OCI-LY7 (cell line): ENCODE results near the gene PPP1R26. TPM values are rescaled to one million over a fixed set of nuclear protein-coding genes. Genes with fewer than 3 reads are reported as not detected.

Source experiments
- BruUV-seq: library from RNA; stranded (reverse); fragments of 400-500 nt; replicated peaks from 2 replicates; lab custom pipeline; 2021; lab: Mats Ljungman, UMichigan
- CTCF ChIA-PET: fragments of 300-600 bp; sonication (Branson Sonifier 250); formaldehyde crosslinking; loops from one replicate; lab custom pipeline; 2022; ENCODE audit warnings: antibody characterized with exemption; ENCODE audit not compliant: unreplicated experiment; lab: Charles Lee
- POLR2A ChIA-PET: fragments of 300-600 bp; sonication (Branson Sonifier 250); formaldehyde crosslinking; loops from one replicate; lab custom pipeline; 2022; ENCODE audit warnings: antibody characterized with exemption; lab: Charles Lee
- DNase-seq: peaks from one replicate; pipeline ENCODE4 v3.0.0-alpha.2; 2015; ENCODE audit warnings: low spot score
- H2AFZ ChIP-seq: fragments of 200-600 bp; sonication (generic), shearing (Covaris generic); 2 replicates; pipeline ENCODE4 v1.6.1; 2014; ENCODE audit warnings: mild to moderate bottlenecking, antibody characterized with exemption, low read length, moderate library complexity
- H3K27ac ChIP-seq: fragments of 200-600 bp; sonication (generic); 2 replicates; pipeline ENCODE4 v1.5.1; 2014; ENCODE audit warnings: mixed run types, low read depth, mild to moderate bottlenecking, moderate library complexity, low read length, inconsistent platforms; ENCODE audit not compliant: poor library complexity, severe bottlenecking
- H3K36me3 ChIP-seq: fragments of 200-600 bp; sonication (generic); 2 replicates; pipeline ENCODE4 v1.6.1; 2014; ENCODE audit warnings: mild to moderate bottlenecking, antibody characterized with exemption, low read length, moderate library complexity, mixed read lengths; ENCODE audit not compliant: insufficient read depth
- H3K4me1 ChIP-seq: fragments of 200-600 bp; sonication (generic); 2 replicates; pipeline ENCODE4 v1.5.1; 2014; ENCODE audit warnings: mild to moderate bottlenecking, low read length; ENCODE audit not compliant: insufficient read depth, poor library complexity, severe bottlenecking
- H3K4me2 ChIP-seq: fragments of 200-600 bp; sonication (generic); 2 replicates; pipeline ENCODE4 v1.6.1; 2014; ENCODE audit warnings: mild to moderate bottlenecking, low read length
- H3K4me3 ChIP-seq: fragments of 200-600 bp; sonication (generic); 2 replicates; pipeline ENCODE4 v1.5.1; 2014; ENCODE audit warnings: mild to moderate bottlenecking, low read depth, low read length; ENCODE audit not compliant: poor library complexity, severe bottlenecking
- H3K79me2 ChIP-seq: fragments of 200-600 bp; sonication (generic); 2 replicates; pipeline ENCODE4 v1.6.1; 2016; ENCODE audit warnings: low read depth, mild to moderate bottlenecking, low read length, moderate library complexity, mixed read lengths; ENCODE audit not compliant: insufficient read depth
- H3K9me2 ChIP-seq: fragments of 200-600 bp; sonication (generic); 2 replicates; pipeline ENCODE4 v1.6.1; 2016; ENCODE audit warnings: mild to moderate bottlenecking, low read length, mixed read lengths; ENCODE audit not compliant: insufficient read depth
- H3K9me3 ChIP-seq: fragments of 200-600 bp; sonication (generic); 2 replicates; pipeline ENCODE4 v1.6.1; 2014; ENCODE audit warnings: mild to moderate bottlenecking, mixed run types, low read length, mixed read lengths
- H4K20me1 ChIP-seq: fragments of 200-600 bp; sonication (generic); 2 replicates; pipeline ENCODE4 v1.6.1; 2014; ENCODE audit warnings: mild to moderate bottlenecking, antibody characterized with exemption, low read length, moderate library complexity, mixed read lengths; ENCODE audit not compliant: insufficient read depth
- CTCF ChIP-seq: fragments of 200-600 bp; sonication (generic); conservative IDR thresholded peaks from 2 replicates; pipeline ENCODE4 v1.5.1; 2014; ENCODE audit warnings: mild to moderate bottlenecking, antibody characterized with exemption, low read length, moderate library complexity, mixed read lengths
- EZH2phosphoT487 ChIP-seq: fragments of 200-600 bp; sonication (generic); IDR thresholded peaks from 2 replicates; pipeline ENCODE4 v1.6.1; 2018; ENCODE audit warnings: low read depth, borderline replicate concordance, mild to moderate bottlenecking, mixed run types, antibody characterized with exemption, low read length, moderate library complexity, mixed read lengths
- intact Hi-C: fragments of 100-400 bp; cut with micrococcal nuclease; formaldehyde crosslinking; loops from one replicate; pipeline ENCODE4 v1.10.0; 2022; ENCODE audit not compliant: unreplicated experiment
- total RNA-seq, 2 experiments: library from RNA; depleted of rRNA in 1 of 2; stranded (reverse); fragments of >200 nt in 1 of 2; shearing (Covaris generic) in 1 of 2; gene quantifications; 2 replicates each; pipeline ENCODE4 v1.2.3, GENCODE V29; 2014 to 2022

Gene PPP1R26
- total RNA-seq, 2 experiments from 2014 or later: 0.21 to 1.5 TPM

GRCh38 chr9:135494791-135495559 lies 15.4 kb downstream of the PPP1R26 start:
- BruUV-seq: no TSS peak
- CTCF ChIA-PET: no interaction called here

GRCh38 chr9:135498381-135499126 lies 19.0 kb downstream of the PPP1R26 start:
- BruUV-seq: no TSS peak
- POLR2A ChIA-PET: no interaction called here
- Histone ChIP-seq H3K9me2 (no peaks in the 10 kb centered on the region), H3K4me3 (peak overlapping the region; percentile 89), H3K27ac (no peak overlapping the region), H3K4me2 (no peak overlapping the region), H4K20me1 (no peaks in the 10 kb centered on the region), H3K79me2 (peaks cover 16% of the 10 kb centered on the region; the same call in 1 of the 2 replicates), H3K9me3 (no peaks in the 10 kb centered on the region), H2AFZ (0 out of 2 replicates have a peak overlapping the region, but pooled peaks have one; percentile 99), H3K36me3 (peaks cover 20% of the 10 kb centered on the region; the same call in 1 of the 2 replicates), H3K4me1 (peaks cover 18% of the 10 kb centered on the region)
- CTCF ChIA-PET: no interaction called here
- intact Hi-C loops: no loop called here
- no peak for DNase-seq
- TF ChIP-seq EZH2phosphoT487 (no peak), CTCF (no peak)

More at GRCh38 chr9:135494791-135495559, 15.4 kb downstream of the PPP1R26 start:
- no peaks in the 10 kb centered on the region for H3K9me2 ChIP-seq
- no peak overlapping the region for H3K4me2 ChIP-seq
- no peak for DNase-seq
- intact Hi-C loops: no loop called here
- H3K9me3 ChIP-seq: no peaks in the 10 kb centered on the region
- no peak overlapping the region for H3K4me3 ChIP-seq
- H3K4me1 ChIP-seq: peaks cover 8% of the 10 kb centered on the region
- no peak for TF ChIP-seq EZH2phosphoT487
- TF ChIP-seq CTCF: no peak
- H3K79me2 ChIP-seq: no peaks in the 10 kb centered on the region
- H4K20me1 ChIP-seq: no peaks in the 10 kb centered on the region
- no peak overlapping the region for H3K27ac ChIP-seq
- no peak overlapping the region for H2AFZ ChIP-seq
- POLR2A ChIA-PET: no interaction called here
- H3K36me3 ChIP-seq: no peaks in the 10 kb centered on the region
